ENCODE measurements around the gene SMYD3. TPM values are rescaled to one million over a fixed set of nuclear protein-coding genes. Genes with fewer than 3 reads are reported as not detected.

The SMYD3 gene
- total RNA-seq, 1 experiment from 2014 or later, result 17.4 TPM

DNA sequence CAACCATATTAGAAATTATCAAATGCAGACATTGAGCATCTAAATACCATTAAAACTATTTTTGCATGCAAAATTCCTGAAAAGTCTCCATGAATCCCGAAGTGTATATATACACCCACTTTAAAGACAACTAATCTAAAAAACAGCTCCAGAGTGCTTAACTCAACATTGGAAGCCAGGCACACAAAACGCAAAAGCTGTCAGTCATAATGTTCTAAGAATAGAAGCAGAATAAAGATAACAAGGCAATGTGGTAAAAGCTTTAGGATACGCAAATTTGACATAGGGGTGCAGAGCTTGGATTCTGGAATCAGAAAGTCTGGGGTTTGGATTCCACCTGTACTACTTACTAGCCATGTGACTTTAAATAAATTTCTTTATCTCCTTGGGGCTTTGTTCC lies 62.5 kb downstream of the SMYD3 start:
- Histone ChIP-seq H3K9me3 (ENCODE audit: control insufficient read depth, insufficient read depth, low read depth, low read length) (no peaks in the 10 kb centered on the region), H3K36me3 (ENCODE audit: control insufficient read depth, insufficient read depth, low read length) (no peaks in the 10 kb centered on the region), H3K27me3 (ENCODE audit: control insufficient read depth, insufficient read depth, low read length) (no peaks in the 10 kb centered on the region), H3K4me1 (ENCODE audit: control insufficient read depth, insufficient read depth, low read length) (no peaks in the 10 kb centered on the region), H3K27ac (ENCODE audit: low read length) (no peak overlapping the region), H3K4me3 (ENCODE audit: low read depth in 2 of 2, low read length in 2 of 2) (no peak overlapping the region)
- in situ Hi-C loops (cut with HindIII; ENCODE audit: low pct_unique_long_range_greater_than_20kb, low sequenced_read_pairs) (no loop called here), intact Hi-C loops (cut with micrococcal nuclease; ENCODE audit: unreplicated experiment) (no loop called here)
- DNase-seq (ENCODE audit: low read depth, low spot score) (no peak), ATAC-seq (no peak)
- TF ChIP-seq POLR2AphosphoS5 (IDR thresholded peaks at IDR 0.05; ENCODE audit: low read depth, low read length), result no peak
- TF ChIP-seq, protein P1, sequence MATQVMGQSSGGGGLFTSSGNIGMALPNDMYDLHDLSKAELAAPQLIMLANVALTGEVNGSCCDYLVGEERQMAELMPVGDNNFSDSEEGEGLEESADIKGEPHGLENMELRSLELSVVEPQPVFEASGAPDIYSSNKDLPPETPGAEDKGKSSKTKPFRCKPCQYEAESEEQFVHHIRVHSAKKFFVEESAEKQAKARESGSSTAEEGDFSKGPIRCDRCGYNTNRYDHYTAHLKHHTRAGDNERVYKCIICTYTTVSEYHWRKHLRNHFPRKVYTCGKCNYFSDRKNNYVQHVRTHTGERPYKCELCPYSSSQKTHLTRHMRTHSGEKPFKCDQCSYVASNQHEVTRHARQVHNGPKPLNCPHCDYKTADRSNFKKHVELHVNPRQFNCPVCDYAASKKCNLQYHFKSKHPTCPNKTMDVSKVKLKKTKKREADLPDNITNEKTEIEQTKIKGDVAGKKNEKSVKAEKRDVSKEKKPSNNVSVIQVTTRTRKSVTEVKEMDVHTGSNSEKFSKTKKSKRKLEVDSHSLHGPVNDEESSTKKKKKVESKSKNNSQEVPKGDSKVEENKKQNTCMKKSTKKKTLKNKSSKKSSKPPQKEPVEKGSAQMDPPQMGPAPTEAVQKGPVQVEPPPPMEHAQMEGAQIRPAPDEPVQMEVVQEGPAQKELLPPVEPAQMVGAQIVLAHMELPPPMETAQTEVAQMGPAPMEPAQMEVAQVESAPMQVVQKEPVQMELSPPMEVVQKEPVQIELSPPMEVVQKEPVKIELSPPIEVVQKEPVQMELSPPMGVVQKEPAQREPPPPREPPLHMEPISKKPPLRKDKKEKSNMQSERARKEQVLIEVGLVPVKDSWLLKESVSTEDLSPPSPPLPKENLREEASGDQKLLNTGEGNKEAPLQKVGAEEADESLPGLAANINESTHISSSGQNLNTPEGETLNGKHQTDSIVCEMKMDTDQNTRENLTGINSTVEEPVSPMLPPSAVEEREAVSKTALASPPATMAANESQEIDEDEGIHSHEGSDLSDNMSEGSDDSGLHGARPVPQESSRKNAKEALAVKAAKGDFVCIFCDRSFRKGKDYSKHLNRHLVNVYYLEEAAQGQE (IDR thresholded peaks at IDR 0.05; ENCODE audit: insufficient read depth in 1 of 2, low read depth in 2 of 2, low read length in 1 of 2), result no peak
- TF ChIP-seq, protein P2, sequence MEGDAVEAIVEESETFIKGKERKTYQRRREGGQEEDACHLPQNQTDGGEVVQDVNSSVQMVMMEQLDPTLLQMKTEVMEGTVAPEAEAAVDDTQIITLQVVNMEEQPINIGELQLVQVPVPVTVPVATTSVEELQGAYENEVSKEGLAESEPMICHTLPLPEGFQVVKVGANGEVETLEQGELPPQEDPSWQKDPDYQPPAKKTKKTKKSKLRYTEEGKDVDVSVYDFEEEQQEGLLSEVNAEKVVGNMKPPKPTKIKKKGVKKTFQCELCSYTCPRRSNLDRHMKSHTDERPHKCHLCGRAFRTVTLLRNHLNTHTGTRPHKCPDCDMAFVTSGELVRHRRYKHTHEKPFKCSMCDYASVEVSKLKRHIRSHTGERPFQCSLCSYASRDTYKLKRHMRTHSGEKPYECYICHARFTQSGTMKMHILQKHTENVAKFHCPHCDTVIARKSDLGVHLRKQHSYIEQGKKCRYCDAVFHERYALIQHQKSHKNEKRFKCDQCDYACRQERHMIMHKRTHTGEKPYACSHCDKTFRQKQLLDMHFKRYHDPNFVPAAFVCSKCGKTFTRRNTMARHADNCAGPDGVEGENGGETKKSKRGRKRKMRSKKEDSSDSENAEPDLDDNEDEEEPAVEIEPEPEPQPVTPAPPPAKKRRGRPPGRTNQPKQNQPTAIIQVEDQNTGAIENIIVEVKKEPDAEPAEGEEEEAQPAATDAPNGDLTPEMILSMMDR (IDR thresholded peaks at IDR 0.05), result no peak
- no peak for TF ChIP-seq TCF7L2 (IDR thresholded peaks at IDR 0.05; ENCODE audit: low read depth, low read length)
- TF ChIP-seq SIN3A (IDR thresholded peaks at IDR 0.05; ENCODE audit: borderline replicate concordance, insufficient read depth, low read depth, low read length), result no peak
- CTCF ChIA-PET, result no interaction called here
- no TSS peak for BruUV-seq (replicated peaks)
- POLR2A ChIA-PET, result no interaction called here

DNA sequence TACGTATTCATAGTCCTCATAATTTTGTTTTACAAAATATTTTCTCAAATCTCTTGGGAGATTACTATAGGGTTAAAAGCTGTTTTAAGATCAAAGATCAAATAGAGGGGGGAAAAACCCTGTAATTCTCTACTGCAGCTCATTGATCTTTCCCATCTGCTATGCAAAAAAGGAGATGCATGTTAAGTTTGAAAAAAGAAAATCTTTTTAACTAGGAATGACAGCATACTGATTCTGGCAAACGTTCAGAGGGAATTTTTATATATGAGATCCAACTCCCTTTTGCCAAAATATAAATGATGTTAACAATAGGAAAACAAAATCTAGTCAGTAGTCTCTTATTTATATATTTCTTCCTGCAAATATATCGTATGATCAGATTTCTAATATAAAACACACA lies 69.1 kb downstream of the SMYD3 start:
- CTCF ChIA-PET, result no interaction called here
- DNase-seq (ENCODE audit: low read depth, low spot score) (no peak), ATAC-seq (no peak)
- no TSS peak for BruUV-seq (replicated peaks)
- Histone ChIP-seq H3K4me1 (ENCODE audit: control insufficient read depth, insufficient read depth, low read length) (peaks cover 3% of the 10 kb centered on the region; the same call in 1 of the 2 replicates), H3K9me3 (ENCODE audit: control insufficient read depth, insufficient read depth, low read depth, low read length) (no peaks in the 10 kb centered on the region), H3K36me3 (ENCODE audit: control insufficient read depth, insufficient read depth, low read length) (no peaks in the 10 kb centered on the region), H3K4me3 (ENCODE audit: low read depth in 2 of 2, low read length in 2 of 2) (no peak overlapping the region), H3K27me3 (ENCODE audit: control insufficient read depth, insufficient read depth, low read length) (no peaks in the 10 kb centered on the region), H3K27ac (ENCODE audit: low read length) (no peak overlapping the region)
- intact Hi-C loops (cut with micrococcal nuclease; ENCODE audit: unreplicated experiment), result no loop called here
- POLR2A ChIA-PET, result no interaction called here
- in situ Hi-C loops (cut with HindIII; ENCODE audit: low pct_unique_long_range_greater_than_20kb, low sequenced_read_pairs), result no loop called here
- no peak for TF ChIP-seq SIN3A (IDR thresholded peaks at IDR 0.05; ENCODE audit: borderline replicate concordance, insufficient read depth, low read depth, low read length)
- TF ChIP-seq, protein P2 (IDR thresholded peaks at IDR 0.05), result no peak
- TF ChIP-seq TCF7L2 (IDR thresholded peaks at IDR 0.05; ENCODE audit: low read depth, low read length), result no peak
- TF ChIP-seq POLR2AphosphoS5 (IDR thresholded peaks at IDR 0.05; ENCODE audit: low read depth, low read length), result no peak
- TF ChIP-seq, protein P1 (IDR thresholded peaks at IDR 0.05; ENCODE audit: insufficient read depth in 1 of 2, low read depth in 2 of 2, low read length in 1 of 2), result no peak

Data from Panc1 (cell line).